ENCODE data around the gene BAIAP2. TPM values are rescaled to one million over a fixed set of nuclear protein-coding genes. Genes with fewer than 3 reads are reported as not detected.

Gene BAIAP2
- total and polyA plus RNA-seq, 2 of the 13 experiments (the other 11 are each of a cell fraction or from before 2014, with no cell fraction given), result 22.5 to 24.0 TPM

- TF ChIP-seq GFI1 (CRISPR knock-in tag; IDR thresholded peaks at IDR 0.05; ENCODE audit: borderline replicate concordance) (0 out of 2 replicates have a peak, but pooled peaks have one; percentile 5), MIER3 (CRISPR knock-in tag; IDR thresholded peaks at IDR 0.05; ENCODE audit: borderline replicate concordance) (no peak), ZNF160 (CRISPR knock-in tag; IDR thresholded peaks at IDR 0.05) (no peak), ZMAT3 (CRISPR knock-in tag; conservative IDR thresholded peaks at IDR 0.05) (no peak), RCOR2 (CRISPR knock-in tag; IDR thresholded peaks at IDR 0.05) (no peak), ZNF33B (CRISPR knock-in tag; IDR thresholded peaks at IDR 0.05) (0 out of 2 replicates have a peak, but pooled peaks have one; percentile 4), FOSL2 (CRISPR knock-in tag; IDR thresholded peaks at IDR 0.05) (no peak), ZNF746 (CRISPR knock-in tag; IDR thresholded peaks at IDR 0.05) (no peak), MZF1 (CRISPR knock-in tag; IDR thresholded peaks at IDR 0.05; ENCODE audit: borderline replicate concordance) (no peak), ZC3H13 (CRISPR knock-in tag; IDR thresholded peaks at IDR 0.05) (no peak), FOXO1 (CRISPR knock-in tag; IDR thresholded peaks at IDR 0.05) (no peak), FOXK2 (IDR thresholded peaks at IDR 0.05) (no peak), ZMYM3 (CRISPR knock-in tag; IDR thresholded peaks at IDR 0.05) (no peak), ATRX (CRISPR knock-in tag; IDR thresholded peaks at IDR 0.05; ENCODE audit: borderline replicate concordance) (0 out of 2 replicates have a peak, but pooled peaks have one; percentile 39), ZNF572 (CRISPR knock-in tag; IDR thresholded peaks at IDR 0.05) (0 out of 2 replicates have a peak, but pooled peaks have one; percentile 51), HCFC1 (IDR thresholded peaks at IDR 0.05; ENCODE audit: low read depth, low read length) (no peak), ZNF713 (CRISPR knock-in tag; IDR thresholded peaks at IDR 0.05) (0 out of 2 replicates have a peak, but pooled peaks have one; percentile 15), ZNF510 (CRISPR knock-in tag; IDR thresholded peaks at IDR 0.05; ENCODE audit: low read depth) (no peak), HNRNPUL1 (IDR thresholded peaks at IDR 0.05; ENCODE audit: low read depth, low read length) (no peak), ZNF781 (CRISPR knock-in tag; IDR thresholded peaks at IDR 0.05; ENCODE audit: borderline replicate concordance, not compliant biosample characterization) (no peak), ETV5 (CRISPR knock-in tag; IDR thresholded peaks at IDR 0.05; ENCODE audit: borderline replicate concordance) (no peak), TCF12 (IDR thresholded peaks at IDR 0.05) (no peak), TCF12 (CRISPR knock-in tag; IDR thresholded peaks at IDR 0.05) (no peak), PCBP1 (IDR thresholded peaks at IDR 0.05; ENCODE audit: borderline replicate concordance, low read depth, low read length) (no peak), SOX6 (IDR thresholded peaks at IDR 0.05) (no peak), SOX6 (CRISPR knock-in tag; IDR thresholded peaks at IDR 0.05) (no peak), HNRNPL (IDR thresholded peaks at IDR 0.05; ENCODE audit: low read depth, low read length) (0 out of 2 replicates have a peak, but pooled peaks have one; percentile 16)
- TF ChIP-seq, protein P1, sequence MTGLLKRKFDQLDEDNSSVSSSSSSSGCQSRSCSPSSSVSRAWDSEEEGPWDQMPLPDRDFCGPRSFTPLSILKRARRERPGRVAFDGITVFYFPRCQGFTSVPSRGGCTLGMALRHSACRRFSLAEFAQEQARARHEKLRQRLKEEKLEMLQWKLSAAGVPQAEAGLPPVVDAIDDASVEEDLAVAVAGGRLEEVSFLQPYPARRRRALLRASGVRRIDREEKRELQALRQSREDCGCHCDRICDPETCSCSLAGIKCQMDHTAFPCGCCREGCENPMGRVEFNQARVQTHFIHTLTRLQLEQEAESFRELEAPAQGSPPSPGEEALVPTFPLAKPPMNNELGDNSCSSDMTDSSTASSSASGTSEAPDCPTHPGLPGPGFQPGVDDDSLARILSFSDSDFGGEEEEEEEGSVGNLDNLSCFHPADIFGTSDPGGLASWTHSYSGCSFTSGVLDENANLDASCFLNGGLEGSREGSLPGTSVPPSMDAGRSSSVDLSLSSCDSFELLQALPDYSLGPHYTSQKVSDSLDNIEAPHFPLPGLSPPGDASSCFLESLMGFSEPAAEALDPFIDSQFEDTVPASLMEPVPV (CRISPR knock-in tag; IDR thresholded peaks at IDR 0.05), result no peak
- TF ChIP-seq, protein P2, sequence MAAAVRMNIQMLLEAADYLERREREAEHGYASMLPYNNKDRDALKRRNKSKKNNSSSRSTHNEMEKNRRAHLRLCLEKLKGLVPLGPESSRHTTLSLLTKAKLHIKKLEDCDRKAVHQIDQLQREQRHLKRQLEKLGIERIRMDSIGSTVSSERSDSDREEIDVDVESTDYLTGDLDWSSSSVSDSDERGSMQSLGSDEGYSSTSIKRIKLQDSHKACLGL (CRISPR knock-in tag; IDR thresholded peaks at IDR 0.05), result no peak
- TF ChIP-seq, protein P3, sequence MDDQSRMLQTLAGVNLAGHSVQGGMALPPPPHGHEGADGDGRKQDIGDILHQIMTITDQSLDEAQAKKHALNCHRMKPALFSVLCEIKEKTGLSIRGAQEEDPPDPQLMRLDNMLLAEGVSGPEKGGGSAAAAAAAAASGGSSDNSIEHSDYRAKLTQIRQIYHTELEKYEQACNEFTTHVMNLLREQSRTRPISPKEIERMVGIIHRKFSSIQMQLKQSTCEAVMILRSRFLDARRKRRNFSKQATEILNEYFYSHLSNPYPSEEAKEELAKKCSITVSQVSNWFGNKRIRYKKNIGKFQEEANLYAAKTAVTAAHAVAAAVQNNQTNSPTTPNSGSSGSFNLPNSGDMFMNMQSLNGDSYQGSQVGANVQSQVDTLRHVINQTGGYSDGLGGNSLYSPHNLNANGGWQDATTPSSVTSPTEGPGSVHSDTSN (CRISPR knock-in tag; IDR thresholded peaks at IDR 0.05; ENCODE audit: borderline replicate concordance), result no peak
Measured at GRCh38 chr17:81082177-81083073, 47.5 kb downstream of the BAIAP2 start (continued).
